Peyer's patch (tissue), 4 donors: ENCODE measurements around the gene NEDD4L.

ENCODE experiments used
- POLR2A ChIP-seq, 2 donors: fragments of 450-650 bp; IDR thresholded peaks; one replicate each; pipeline ENCODE4 v1.5.1; 2017; ENCODE audit warnings: antibody characterized with exemption in 2 of 2, mild to moderate bottlenecking in 2 of 2, moderate library complexity in 2 of 2
- TF ChIP-seq, protein P1 (sequence below), 6 experiments: fragments of 450-650 bp in 4 of 6; fragments of 200-600 bp in 2 of 6; sonication (generic) in 1 of 6; IDR thresholded peaks; one replicate each; pipeline ENCODE4 v1.5.1; 2017 to 2019; ENCODE audit warnings: antibody characterized with exemption in 6 of 6, mild to moderate bottlenecking in 3 of 6, moderate library complexity in 1 of 6

DNA sequence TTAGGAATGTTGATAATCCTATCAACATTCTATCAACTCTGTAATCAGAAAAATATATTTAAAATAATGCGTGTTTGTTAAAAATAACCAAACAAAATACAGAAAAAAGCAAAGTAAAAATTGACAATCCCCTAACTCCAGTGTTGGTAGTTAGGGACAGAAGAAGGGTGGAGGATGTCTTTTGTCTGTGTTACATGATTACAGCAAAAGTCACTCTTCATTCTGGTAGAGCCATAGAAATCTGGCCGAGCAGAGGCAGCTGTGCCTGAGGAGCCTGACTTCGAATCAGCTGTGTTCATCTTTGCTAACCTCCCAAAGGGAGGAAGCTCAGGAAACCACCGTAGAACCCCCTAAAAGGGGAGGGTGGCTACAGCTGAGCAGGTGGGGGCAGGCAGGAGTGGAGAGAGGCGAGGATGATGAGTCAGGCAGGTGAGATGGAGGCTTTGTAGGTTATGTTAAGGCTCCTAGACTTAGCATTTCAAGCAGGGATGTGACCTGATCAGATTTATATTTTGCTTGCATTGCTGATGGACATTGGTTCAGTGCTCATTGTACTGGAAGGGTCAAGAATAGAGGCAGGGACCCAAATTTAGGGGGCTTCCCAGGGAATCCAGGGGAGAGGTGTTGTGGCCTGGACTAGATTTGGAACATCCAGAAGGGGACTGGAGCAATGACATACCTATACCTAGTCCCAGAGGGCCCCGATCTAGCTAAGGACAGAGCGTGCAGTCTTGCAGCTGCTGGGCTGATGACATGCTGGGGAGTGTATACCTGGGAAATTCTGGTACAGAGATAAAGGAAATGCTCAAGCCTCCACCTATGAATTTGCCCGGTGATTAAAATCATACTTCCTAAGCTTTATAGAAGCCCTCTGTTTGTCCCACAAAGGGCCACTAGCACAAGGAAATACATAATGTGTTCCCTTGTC lies 95.7 kb downstream of the NEDD4L start:
- no peak for TF ChIP-seq POLR2A (IDR thresholded peaks at IDR 0.05)
- TF ChIP-seq, protein P1, sequence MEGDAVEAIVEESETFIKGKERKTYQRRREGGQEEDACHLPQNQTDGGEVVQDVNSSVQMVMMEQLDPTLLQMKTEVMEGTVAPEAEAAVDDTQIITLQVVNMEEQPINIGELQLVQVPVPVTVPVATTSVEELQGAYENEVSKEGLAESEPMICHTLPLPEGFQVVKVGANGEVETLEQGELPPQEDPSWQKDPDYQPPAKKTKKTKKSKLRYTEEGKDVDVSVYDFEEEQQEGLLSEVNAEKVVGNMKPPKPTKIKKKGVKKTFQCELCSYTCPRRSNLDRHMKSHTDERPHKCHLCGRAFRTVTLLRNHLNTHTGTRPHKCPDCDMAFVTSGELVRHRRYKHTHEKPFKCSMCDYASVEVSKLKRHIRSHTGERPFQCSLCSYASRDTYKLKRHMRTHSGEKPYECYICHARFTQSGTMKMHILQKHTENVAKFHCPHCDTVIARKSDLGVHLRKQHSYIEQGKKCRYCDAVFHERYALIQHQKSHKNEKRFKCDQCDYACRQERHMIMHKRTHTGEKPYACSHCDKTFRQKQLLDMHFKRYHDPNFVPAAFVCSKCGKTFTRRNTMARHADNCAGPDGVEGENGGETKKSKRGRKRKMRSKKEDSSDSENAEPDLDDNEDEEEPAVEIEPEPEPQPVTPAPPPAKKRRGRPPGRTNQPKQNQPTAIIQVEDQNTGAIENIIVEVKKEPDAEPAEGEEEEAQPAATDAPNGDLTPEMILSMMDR (IDR thresholded peaks at IDR 0.05): no peak
